HFFc6 (cell line): ENCODE results near the gene ERC2. TPM values are rescaled to one million over a fixed set of nuclear protein-coding genes. Genes with fewer than 3 reads are reported as not detected.

ENCODE experiments used
- DNase-seq: peaks from one replicate; pipeline ENCODE4 v3.0.0-alpha.2; 2018
- H3K27ac Mint-ChIP-seq: 2 replicates; pipeline ENCODE4 v1.8.0; 2020; ENCODE audit warnings: mild to moderate bottlenecking, mixed read lengths
- H3K27me3 Mint-ChIP-seq: 2 replicates; pipeline ENCODE4 v1.8.0; 2021; ENCODE audit warnings: mild to moderate bottlenecking, moderate library complexity, mixed read lengths; ENCODE audit not compliant: insufficient read depth
- H3K36me3 Mint-ChIP-seq: 2 replicates; pipeline ENCODE4 v1.8.0; 2021; ENCODE audit warnings: low read depth, mixed read lengths
- H3K4me1 Mint-ChIP-seq: 2 replicates; pipeline ENCODE4 v1.8.0; 2020; ENCODE audit warnings: low read depth, mixed read lengths
- H3K4me3 Mint-ChIP-seq: 2 replicates; pipeline ENCODE4 v1.8.0; 2020; ENCODE audit warnings: mild to moderate bottlenecking, moderate library complexity, mixed read lengths
- H3K9me3 Mint-ChIP-seq: 2 replicates; pipeline ENCODE4 v1.8.0; 2020; ENCODE audit warnings: mild to moderate bottlenecking, mixed read lengths
- CTCF ChIP-seq: fragments of 200-600 bp; sonication (generic); IDR thresholded peaks from 2 replicates; pipeline ENCODE4 v1.5.0; 2021; ENCODE audit warnings: antibody characterized with exemption, mild to moderate bottlenecking
- total RNA-seq, 6 experiments: library from RNA; stranded (reverse); fragmentation: NEBNext Ultra II Directional; extraction: Animal tissue kit (Norgen Biotek cat#: 25700); gene quantifications; 2 replicates in 1 of 6; 3 replicates in 5 of 6; pipeline ENCODE4 v1.2.3, GENCODE V29; 2021

Gene ERC2
- total RNA-seq, 6 experiments from 2014 or later = 0.11 TPM; not detected in 5

GRCh38 chr3:56389183-56389830, 79.0 kb downstream of the ERC2 start:
- Mint-ChIP-seq H3K9me3 (peaks cover 38% of the 10 kb centered on the region), H3K27ac (no peak overlapping the region), H3K36me3 (peaks cover 7% of the 10 kb centered on the region; the same call in 1 of the 2 replicates), H3K4me3 (no peak overlapping the region), H3K4me1 (no peaks in the 10 kb centered on the region), H3K27me3 (peaks cover 1% of the 10 kb centered on the region; the same call in 1 of the 2 replicates)
- no peak for TF ChIP-seq CTCF
- DNase-seq = no peak

DNA sequence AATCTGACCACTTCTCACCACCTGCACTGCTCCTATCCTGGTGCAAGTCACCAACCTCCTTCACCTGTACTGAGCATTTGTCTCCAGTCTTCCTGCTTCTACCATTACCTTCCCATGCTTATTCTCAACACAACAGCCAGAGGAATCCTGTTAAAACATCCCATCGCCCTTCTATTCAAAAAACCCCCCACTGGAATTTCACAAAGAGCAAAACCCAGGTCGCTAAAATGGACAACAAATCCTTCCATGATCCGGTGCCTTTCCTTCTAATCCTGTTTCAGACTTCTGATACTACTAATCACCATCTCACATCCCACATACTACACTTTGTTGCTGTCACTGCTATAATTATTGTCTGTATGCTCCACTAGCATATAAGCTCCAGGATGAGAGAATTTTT, 85.2 kb downstream of the ERC2 start:
- Mint-ChIP-seq H3K27ac (no peak overlapping the region), H3K27me3 (no peaks in the 10 kb centered on the region; the same call in 1 of the 2 replicates), H3K9me3 (peaks cover 8% of the 10 kb centered on the region; the same call in 1 of the 2 replicates), H3K4me3 (no peak overlapping the region), H3K4me1 (no peaks in the 10 kb centered on the region), H3K36me3 (no peaks in the 10 kb centered on the region)
- no peak for TF ChIP-seq CTCF
- DNase-seq = no peak

DNA sequence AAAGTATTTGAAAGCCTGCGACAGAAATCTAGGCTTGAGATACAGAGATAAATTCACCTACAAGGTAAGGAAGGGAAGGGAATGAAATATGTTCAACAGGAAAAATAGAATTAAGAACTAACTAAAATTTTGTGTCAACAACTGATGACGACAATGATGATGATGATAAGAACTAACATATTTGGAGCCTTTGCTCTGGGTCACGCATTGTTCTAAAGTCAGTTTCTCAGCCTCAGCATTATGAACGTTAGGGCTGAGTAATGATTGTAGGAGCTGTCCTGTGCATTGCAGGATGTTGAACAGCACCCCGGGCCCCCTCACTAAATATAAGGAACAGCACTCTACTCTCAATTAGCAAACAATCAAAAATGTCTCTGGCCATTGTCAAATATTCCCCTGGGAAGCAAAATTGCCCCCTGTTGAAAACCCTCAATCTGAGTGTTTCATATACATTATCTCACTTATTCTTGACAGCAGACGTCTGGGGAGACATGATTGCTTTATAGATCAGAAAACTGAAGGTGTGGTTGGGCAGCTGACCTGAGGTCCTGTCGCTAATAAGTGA, 88.5 kb downstream of the ERC2 start:
- H3K27ac Mint-ChIP-seq = no peak overlapping the region
- H3K4me1 Mint-ChIP-seq = no peaks in the 10 kb centered on the region
- TF ChIP-seq CTCF = no peak
- H3K4me3 Mint-ChIP-seq = no peak overlapping the region
- peaks cover 30% of the 10 kb centered on the region for H3K9me3 Mint-ChIP-seq
- H3K27me3 Mint-ChIP-seq = no peaks in the 10 kb centered on the region; the same call in 1 of the 2 replicates
- H3K36me3 Mint-ChIP-seq = no peaks in the 10 kb centered on the region
- no peak for DNase-seq

DNA sequence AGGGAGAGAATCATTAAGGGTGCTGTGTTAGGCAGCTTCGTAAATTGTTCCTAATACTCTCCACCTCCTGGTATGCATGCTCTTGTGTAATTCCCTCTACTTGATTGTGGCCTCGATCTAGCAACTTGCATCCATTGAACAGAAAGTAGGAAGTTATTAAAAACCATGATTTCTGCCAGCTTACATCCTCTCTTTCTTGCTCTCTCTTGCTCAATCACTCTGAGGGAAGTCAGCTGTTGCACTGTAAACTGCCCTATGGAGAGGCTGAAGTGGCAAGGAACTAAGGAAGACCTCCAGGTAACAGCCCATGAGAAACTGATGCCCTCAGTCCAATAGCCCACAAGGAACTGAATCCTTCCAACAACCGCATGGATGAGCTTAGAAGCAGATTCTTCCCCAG, 92.6 kb downstream of the ERC2 start:
- Mint-ChIP-seq H3K27ac (no peak overlapping the region), H3K4me3 (no peak overlapping the region), H3K9me3 (peaks cover 54% of the 10 kb centered on the region), H3K27me3 (no peaks in the 10 kb centered on the region; the same call in 1 of the 2 replicates), H3K4me1 (no peaks in the 10 kb centered on the region), H3K36me3 (no peaks in the 10 kb centered on the region)
- no peak for TF ChIP-seq CTCF
- DNase-seq = no peak

DNA sequence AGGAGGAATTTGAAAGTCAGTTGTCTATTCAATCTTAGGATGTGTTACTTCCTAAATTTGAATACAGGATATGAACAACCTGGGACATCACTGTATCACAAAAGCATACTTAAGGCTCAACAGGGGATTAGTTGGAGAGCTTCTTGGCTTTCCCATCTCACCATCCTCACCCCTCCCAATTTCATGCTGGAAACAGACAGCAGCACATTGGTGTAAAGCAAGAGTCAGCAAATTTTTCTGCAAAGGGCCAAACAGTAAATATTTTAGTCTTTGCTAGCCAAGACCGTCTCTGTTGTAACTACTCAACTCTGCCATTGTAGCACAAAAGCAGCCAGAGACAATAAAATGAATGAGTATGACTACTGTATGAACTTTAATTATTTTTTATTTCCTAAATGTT, 94.9 kb downstream of the ERC2 start:
- Mint-ChIP-seq H3K27ac (no peak overlapping the region), H3K4me3 (no peak overlapping the region), H3K27me3 (no peaks in the 10 kb centered on the region; the same call in 1 of the 2 replicates), H3K36me3 (no peaks in the 10 kb centered on the region), H3K9me3 (peaks cover 73% of the 10 kb centered on the region), H3K4me1 (no peaks in the 10 kb centered on the region)
- no peak for TF ChIP-seq CTCF
- no peak for DNase-seq
